PC-3 (cell line): ENCODE data around the gene TMEM202. TPM values are rescaled to one million over a fixed set of nuclear protein-coding genes. Genes with fewer than 3 reads are reported as not detected.
"Not testable (repeated sequence)": the region's sequence is repeated elsewhere in the genome, so short reads cannot be mapped to it uniquely, and the experiment has no call there.

Experiments
- ATAC-seq: fragments of 200-7000 bp; cut with Tn5 transposase; 2 replicates; pipeline ENCODE4 v1.9.1; 2020; ENCODE audit warnings: mild to moderate bottlenecking, moderate library complexity
- BruUV-seq: library from RNA; stranded (reverse); fragments of 400-500 nt; replicated peaks from 2 replicates; lab custom pipeline; 2021; lab: Mats Ljungman, UMichigan
- CTCF ChIA-PET: fragments of 300-600 bp; sonication (Branson Sonifier 250); formaldehyde crosslinking; loops from one replicate; lab custom pipeline; 2022; ENCODE audit warnings: antibody characterized with exemption; lab: Charles Lee
- POLR2A ChIA-PET: fragments of 300-600 bp; sonication (Branson Sonifier 250); formaldehyde crosslinking; loops from one replicate; lab custom pipeline; 2022; ENCODE audit warnings: antibody characterized with exemption; ENCODE audit not compliant: unreplicated experiment; lab: Charles Lee
- DNase-seq: peaks from one replicate; pipeline ENCODE4 v3.0.0-alpha.2; 2015
- H2AFZ ChIP-seq: fragments of 300-600 bp; sonication (generic); 2 replicates; pipeline ENCODE4 v1.6.0; 2016; ENCODE audit warnings: antibody characterized with exemption, low read length
- H3F3A ChIP-seq: fragments of 300-600 bp; sonication (generic); one replicate; pipeline ENCODE4 v1.6.0; 2017; ENCODE audit warnings: antibody characterized with exemption, low read length, control low read depth, mild to moderate bottlenecking; ENCODE audit not compliant: unreplicated experiment
- H3K27ac ChIP-seq: fragments of 300-600 bp; sonication (generic); 2 replicates; pipeline ENCODE4 v1.5.1; 2016; ENCODE audit warnings: mild to moderate bottlenecking, low read length
- H3K27me3 ChIP-seq: fragments of 300-600 bp; sonication (generic); 2 replicates; pipeline ENCODE4 v1.6.1; 2016; ENCODE audit warnings: low read length, mixed read lengths
- H3K36me3 ChIP-seq: fragments of 300-600 bp; sonication (generic); 2 replicates; pipeline ENCODE4 v1.6.1; 2016; ENCODE audit warnings: low read depth, mixed run types, low read length, mixed read lengths
- H3K4me1 ChIP-seq: fragments of 300-600 bp; sonication (generic); 2 replicates; pipeline ENCODE4 v1.5.1; 2016; ENCODE audit warnings: low read length; ENCODE audit not compliant: insufficient read depth
- H3K4me2 ChIP-seq: fragments of 300-600 bp; sonication (generic); 2 replicates; pipeline ENCODE4 v1.6.0; 2016; ENCODE audit warnings: low read length
- H3K4me3 ChIP-seq: fragments of 300-600 bp; sonication (generic); 2 replicates; pipeline ENCODE4 v1.5.1; 2016; ENCODE audit warnings: mild to moderate bottlenecking, low read length, mixed read lengths
- H3K79me2 ChIP-seq: fragments of 300-600 bp; sonication (generic); 2 replicates; pipeline ENCODE4 v1.6.1; 2017; ENCODE audit warnings: low read length, mixed read lengths
- H3K9ac ChIP-seq: fragments of 300-600 bp; sonication (generic); 2 replicates; pipeline ENCODE4 v1.6.0; 2016; ENCODE audit warnings: mild to moderate bottlenecking, low read length
- H3K9me2 ChIP-seq: fragments of 300-600 bp; sonication (generic); replicated peaks from 2 replicates; pipeline ENCODE4 v1.6.1; 2016; ENCODE audit warnings: mixed run types, low read length, mixed read lengths
- H3K9me3 ChIP-seq: fragments of 300-600 bp; sonication (generic); 2 replicates; pipeline ENCODE4 v1.6.1; 2016; ENCODE audit warnings: low read length, mixed read lengths
- H4K20me1 ChIP-seq: fragments of 300-600 bp; sonication (generic); 2 replicates; pipeline ENCODE4 v1.6.1; 2016; ENCODE audit warnings: low read length, mixed read lengths
- CTCF ChIP-seq: fragments of 300-600 bp; sonication (generic); conservative IDR thresholded peaks from 2 replicates; pipeline ENCODE4 v1.5.1; 2017; ENCODE audit warnings: antibody characterized with exemption, low read depth, mild to moderate bottlenecking, low read length
- EZH2 ChIP-seq: fragments of 300-600 bp; sonication (generic); IDR thresholded peaks from one replicate; pipeline ENCODE4 v1.6.1; 2017; ENCODE audit warnings: antibody characterized with exemption, mild to moderate bottlenecking, low read length; ENCODE audit not compliant: unreplicated experiment
- EZH2phosphoT487 ChIP-seq: fragments of 300-600 bp; sonication (generic); IDR thresholded peaks from 2 replicates; pipeline ENCODE4 v1.6.1; 2018; ENCODE audit warnings: mild to moderate bottlenecking, antibody characterized with exemption, low read length, borderline replicate concordance
- intact Hi-C: fragments of 100-400 bp; cut with micrococcal nuclease; formaldehyde crosslinking; loops from 2 replicates; pipeline ENCODE4 v1.9.0; 2023
- total RNA-seq: library from RNA; depleted of rRNA; stranded (reverse); fragments of >200 nt; gene quantifications from 2 replicates; pipeline ENCODE4 v1.2.3, GENCODE V29; 2014

TMEM202 gene
- total RNA-seq, 1 experiment from 2014 or later = not detected

GRCh38 chr15:72387741-72388140, 10.4 kb upstream of the TMEM202 start:
- H3K4me3 ChIP-seq = no peak overlapping the region
- no peak for DNase-seq
- H3K4me2 ChIP-seq = no peak overlapping the region
- no peak for ATAC-seq
- H3K27ac ChIP-seq = no peak overlapping the region
- no peak for TF ChIP-seq EZH2
- BruUV-seq = no TSS peak
- intact Hi-C loops = no loop called here
- no peaks in the 10 kb centered on the region for H3K36me3 ChIP-seq
- no peak overlapping the region for H3K9ac ChIP-seq
- H3K9me2 ChIP-seq = no peaks in the 10 kb centered on the region
- H2AFZ ChIP-seq = no peak overlapping the region
- H3F3A ChIP-seq = no peaks in the 10 kb centered on the region
- no peaks in the 10 kb centered on the region for H4K20me1 ChIP-seq
- H3K27me3 ChIP-seq = no peaks in the 10 kb centered on the region
- CTCF ChIA-PET = no interaction called here
- no peaks in the 10 kb centered on the region for H3K9me3 ChIP-seq
- no peaks in the 10 kb centered on the region for H3K79me2 ChIP-seq
- POLR2A ChIA-PET = no interaction called here
- peaks cover 3% of the 10 kb centered on the region; the same call in 1 of the 2 replicates for H3K4me1 ChIP-seq

GRCh38 chr15:72389231-72389630, 8.9 kb upstream of the TMEM202 start:
- Histone ChIP-seq H3K4me2 (no peak overlapping the region), H3K79me2 (no peaks in the 10 kb centered on the region), H3K36me3 (no peaks in the 10 kb centered on the region), H3K27ac (no peak overlapping the region), H2AFZ (no peak overlapping the region), H3F3A (no peaks in the 10 kb centered on the region), H3K9ac (no peak overlapping the region), H3K4me1 (peaks cover 3% of the 10 kb centered on the region; the same call in 1 of the 2 replicates), H3K9me3 (no peaks in the 10 kb centered on the region), H3K4me3 (no peak overlapping the region), H3K9me2 (no peaks in the 10 kb centered on the region), H3K27me3 (no peaks in the 10 kb centered on the region), H4K20me1 (no peaks in the 10 kb centered on the region)
- ChIA-PET POLR2A (interaction anchor here (0.5 to 0.6 kb wide), 3 partner anchors 49 to 294 kb away, joined by 3 to 8 read pairs (median 8); no protein-coding TSS in a partner anchor), CTCF (no interaction called here)
- no TSS peak for BruUV-seq
- peak; percentile 70 for ATAC-seq
- DNase-seq = peak; percentile 51
- intact Hi-C loops = no loop called here
- TF ChIP-seq EZH2 (no peak), EZH2phosphoT487 (no peak), CTCF (no peak)

GRCh38 chr15:72396331-72396730, 1.8 kb upstream of the TMEM202 start:
- H3K9me2 ChIP-seq, ATAC-seq, H3K4me2 ChIP-seq, H3K4me3 ChIP-seq, intact Hi-C loops, H3K79me2 ChIP-seq, H3K27ac ChIP-seq, H2AFZ ChIP-seq, H3K36me3 ChIP-seq, BruUV-seq, H3F3A ChIP-seq, H3K4me1 ChIP-seq, H3K27me3 ChIP-seq, POLR2A ChIA-PET, DNase-seq, CTCF ChIA-PET, H3K9me3 ChIP-seq, H4K20me1 ChIP-seq, H3K9ac ChIP-seq: not testable (repeated sequence)

GRCh38 chr15:72398648-72399047, 543 bp downstream of the TMEM202 start:
- Histone ChIP-seq H4K20me1 (no peaks in the 10 kb centered on the region), H2AFZ (no peak overlapping the region), H3F3A (no peaks in the 10 kb centered on the region), H3K9me2 (no peaks in the 10 kb centered on the region), H3K27me3 (peaks cover 14% of the 10 kb centered on the region), H3K4me1 (no peaks in the 10 kb centered on the region), H3K9me3 (no peaks in the 10 kb centered on the region), H3K4me3 (no peak overlapping the region), H3K27ac (no peak overlapping the region), H3K4me2 (no peak overlapping the region), H3K36me3 (no peaks in the 10 kb centered on the region), H3K9ac (no peak overlapping the region), H3K79me2 (no peaks in the 10 kb centered on the region)
- no peak for ATAC-seq
- intact Hi-C loops = no loop called here
- DNase-seq = no peak
- POLR2A ChIA-PET = no interaction called here
- TF ChIP-seq CTCF (no peak), EZH2phosphoT487 (no peak), EZH2 (no peak)
- no TSS peak for BruUV-seq
- CTCF ChIA-PET = no interaction called here
